Tibial artery (tissue), 4 donors: ENCODE measurements around the gene NDN.

Source experiments
- DNase-seq, 2 donors: peaks; one replicate each; pipeline ENCODE4 v3.0.0-alpha.2; 2019
- H3K27ac ChIP-seq, 2 donors: fragments of 200-600 bp; sonication (generic) in 1 of 2; 1 replicate in 1 of 2; 2 replicates in 1 of 2; pipeline ENCODE4 v1.5.1; 2018 to 2019; ENCODE audit warnings: mild to moderate bottlenecking in 1 of 2
- H3K27me3 ChIP-seq, 2 donors: fragments of 200-600 bp; sonication (generic) in 1 of 2; one replicate each; pipeline versions ENCODE4 v1.5.1 to v1.6.0; 2016 to 2019
- H3K36me3 ChIP-seq, 3 donors: fragments of 200-600 bp; sonication (generic) in 2 of 3; one replicate each; pipeline ENCODE4 v1.5.1; 2016 to 2019; ENCODE audit warnings: mild to moderate bottlenecking in 2 of 3
- H3K4me1 ChIP-seq, 4 donors: fragments of 200-600 bp; sonication (generic) in 2 of 4; 1 replicate in 3 of 4; 2 replicates in 1 of 4; pipeline ENCODE4 v1.5.1; 2016 to 2019
- H3K4me3 ChIP-seq, 2 donors: fragments of 200-600 bp; sonication (generic) in 1 of 2; 1 replicate in 1 of 2; 2 replicates in 1 of 2; pipeline ENCODE4 v1.5.1; 2018 to 2019; ENCODE audit warnings: mild to moderate bottlenecking in 2 of 2
- H3K9me3 ChIP-seq, 3 donors: fragments of 200-600 bp; sonication (generic) in 1 of 3; one replicate each; pipeline ENCODE4 v1.5.1; 2016 to 2019
- intact Hi-C: fragments of 100-400 bp; cut with DNase I; formaldehyde crosslinking; loops from one replicate; pipeline ENCODE4 v1.15.0; 2023; ENCODE audit warnings: low total_unique reads
- TF ChIP-seq, protein P1 (sequence below), 2 experiments: fragments of 200-600 bp in 1 of 2; fragments of 450-650 bp in 1 of 2; IDR thresholded peaks; one replicate each; pipeline ENCODE4 v1.5.1; 2017 to 2019; ENCODE audit warnings: antibody characterized with exemption in 2 of 2, mild to moderate bottlenecking in 1 of 2, moderate library complexity in 1 of 2

The NDN gene

DNA sequence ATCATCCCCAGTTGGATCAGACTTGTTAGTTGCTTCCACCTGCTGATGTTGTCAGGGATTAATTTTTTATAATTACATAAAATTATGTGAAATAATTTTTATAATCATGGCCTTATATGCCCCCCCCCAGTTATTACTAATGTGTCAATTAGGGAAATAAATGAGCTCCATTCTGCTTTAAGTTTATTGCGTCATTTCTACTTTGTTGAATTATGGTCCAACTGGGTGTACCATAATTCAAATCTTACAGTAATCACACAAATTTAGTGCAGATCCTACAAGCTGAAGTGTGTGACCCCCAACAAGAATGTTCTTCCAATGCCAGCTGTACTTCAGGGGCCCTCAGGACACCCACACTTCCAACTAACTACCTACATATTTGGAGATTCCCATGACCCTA, 7.5 kb upstream of the NDN start:
- intact Hi-C loops, result loop anchor here (5.0 kb wide), 1 partner anchor 767 kb away; no protein-coding TSS in a partner anchor
- Histone ChIP-seq H3K9me3 (no peaks in the 10 kb centered on the region), H3K27me3 (no peaks in the 10 kb centered on the region), H3K27ac (no peak overlapping the region), H3K4me1 (no peaks in the 10 kb centered on the region), H3K4me3 (no peak overlapping the region), H3K36me3 (no peaks in the 10 kb centered on the region)
- no peak for DNase-seq
- TF ChIP-seq, protein P1, sequence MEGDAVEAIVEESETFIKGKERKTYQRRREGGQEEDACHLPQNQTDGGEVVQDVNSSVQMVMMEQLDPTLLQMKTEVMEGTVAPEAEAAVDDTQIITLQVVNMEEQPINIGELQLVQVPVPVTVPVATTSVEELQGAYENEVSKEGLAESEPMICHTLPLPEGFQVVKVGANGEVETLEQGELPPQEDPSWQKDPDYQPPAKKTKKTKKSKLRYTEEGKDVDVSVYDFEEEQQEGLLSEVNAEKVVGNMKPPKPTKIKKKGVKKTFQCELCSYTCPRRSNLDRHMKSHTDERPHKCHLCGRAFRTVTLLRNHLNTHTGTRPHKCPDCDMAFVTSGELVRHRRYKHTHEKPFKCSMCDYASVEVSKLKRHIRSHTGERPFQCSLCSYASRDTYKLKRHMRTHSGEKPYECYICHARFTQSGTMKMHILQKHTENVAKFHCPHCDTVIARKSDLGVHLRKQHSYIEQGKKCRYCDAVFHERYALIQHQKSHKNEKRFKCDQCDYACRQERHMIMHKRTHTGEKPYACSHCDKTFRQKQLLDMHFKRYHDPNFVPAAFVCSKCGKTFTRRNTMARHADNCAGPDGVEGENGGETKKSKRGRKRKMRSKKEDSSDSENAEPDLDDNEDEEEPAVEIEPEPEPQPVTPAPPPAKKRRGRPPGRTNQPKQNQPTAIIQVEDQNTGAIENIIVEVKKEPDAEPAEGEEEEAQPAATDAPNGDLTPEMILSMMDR (IDR thresholded peaks at IDR 0.05), result no peak

DNA sequence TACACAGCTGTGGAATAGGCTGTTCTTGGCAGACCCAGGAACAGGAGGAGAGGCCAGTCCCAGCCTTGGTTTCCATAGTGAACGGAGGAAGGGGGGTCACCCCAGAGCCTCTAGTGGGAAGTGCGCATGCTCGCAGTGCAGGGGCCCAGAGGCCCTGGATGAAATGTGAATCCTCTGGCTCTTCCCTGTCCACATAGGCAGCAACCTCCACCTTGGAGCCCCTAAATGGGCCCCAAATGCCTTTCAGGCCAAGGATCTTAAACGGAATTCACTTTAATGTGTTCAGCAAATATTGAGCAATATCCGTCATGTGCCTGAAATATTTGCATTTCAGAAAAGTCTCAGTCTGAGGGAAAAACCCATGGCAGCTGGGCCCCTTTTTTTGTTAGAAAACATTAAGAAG, 3.3 kb upstream of the NDN start:
- H3K4me1 ChIP-seq, result peaks cover 0 to 4% (median 0%) of the 10 kb centered on the region in 4 donors
- H3K27ac ChIP-seq, result no peak overlapping the region
- H3K27me3 ChIP-seq, result no peaks in the 10 kb centered on the region
- H3K4me3 ChIP-seq, result no peak overlapping the region
- H3K9me3 ChIP-seq, result no peaks in the 10 kb centered on the region
- TF ChIP-seq, protein P1 (IDR thresholded peaks at IDR 0.05), result no peak
- intact Hi-C loops, result loop anchor here (5.0 kb wide), 1 partner anchor 763 kb away; no protein-coding TSS in a partner anchor
- no peaks in the 10 kb centered on the region for H3K36me3 ChIP-seq
- peak; percentile 45 to 69 for DNase-seq

DNA sequence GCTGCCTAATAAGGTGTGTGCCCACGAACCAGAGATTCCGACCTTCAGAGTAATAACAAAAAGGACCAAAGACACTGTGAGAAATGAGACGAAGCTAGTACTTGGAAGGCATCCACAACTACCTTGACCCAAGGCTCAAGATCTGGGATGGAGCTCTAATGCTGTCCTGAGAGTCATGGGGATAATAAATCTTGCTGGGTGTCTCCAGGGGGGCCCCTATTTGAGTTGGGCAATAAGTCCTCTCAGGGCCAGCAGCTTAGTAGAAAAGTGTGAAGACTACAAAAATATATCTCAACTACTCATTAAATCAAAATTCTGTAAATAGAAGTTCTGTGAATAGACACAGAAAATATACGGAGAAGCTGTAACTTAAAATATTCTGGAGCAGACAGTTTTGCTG, 2.9 kb upstream of the NDN start:
- no peak for DNase-seq
- no peak overlapping the region for H3K4me3 ChIP-seq
- intact Hi-C loops, result loop anchor here (5.0 kb wide), 1 partner anchor 763 kb away; no protein-coding TSS in a partner anchor

DNA sequence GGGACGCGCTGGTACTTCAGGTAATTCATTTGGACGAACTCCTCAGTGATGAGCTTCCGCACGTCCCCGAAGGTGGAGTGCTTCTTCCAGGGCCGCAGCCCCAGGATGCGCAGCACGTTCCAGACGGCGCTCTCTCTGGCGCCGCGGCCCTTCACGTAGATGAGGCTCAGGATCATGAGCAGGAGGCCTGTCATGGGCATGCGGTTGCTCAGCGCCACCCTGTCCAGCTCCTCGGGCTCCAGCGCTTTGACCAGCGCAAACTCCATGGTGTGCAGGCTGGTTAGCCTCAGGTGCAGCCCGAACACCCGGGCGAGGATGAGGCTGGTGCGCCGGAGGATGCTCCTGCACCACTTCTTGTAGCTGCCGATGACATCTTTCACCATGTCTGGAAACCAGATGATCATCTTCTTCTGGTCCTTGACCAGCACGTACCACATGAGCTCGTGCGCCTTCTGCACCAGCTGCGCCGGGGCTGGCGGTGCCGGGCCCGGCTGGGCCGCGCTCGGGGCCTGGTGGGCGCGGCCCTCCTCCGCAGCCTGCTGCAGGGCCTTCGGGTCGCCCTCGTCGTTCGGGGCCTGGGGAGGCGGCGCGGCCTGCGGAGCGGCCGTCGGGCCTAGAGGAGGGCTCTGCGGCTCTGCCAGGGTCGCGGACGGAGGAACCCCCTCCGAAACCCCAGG, 501 bp downstream of the NDN start:
- TF ChIP-seq, protein P1 (IDR thresholded peaks at IDR 0.05), result no peak
- H3K36me3 ChIP-seq, result no peaks in the 10 kb centered on the region
- H3K4me1 ChIP-seq, result peaks cover 0 to 4% (median 0%) of the 10 kb centered on the region in 4 donors
- peak overlapping the region; percentile 52 to 53 for H3K4me3 ChIP-seq
- H3K27ac ChIP-seq, result no peak overlapping the region
- DNase-seq, result no peak
- intact Hi-C loops, result no loop called here
- no peaks in the 10 kb centered on the region for H3K27me3 ChIP-seq
- H3K9me3 ChIP-seq, result no peaks in the 10 kb centered on the region

More for the DNA sequence above, 2.9 kb upstream of the NDN start:
- Histone ChIP-seq H3K27ac (no peak overlapping the region), H3K27me3 (no peaks in the 10 kb centered on the region), H3K4me1 (peaks cover 0 to 4% (median 0%) of the 10 kb centered on the region in 4 donors), H3K9me3 (no peaks in the 10 kb centered on the region), H3K36me3 (no peaks in the 10 kb centered on the region)
- TF ChIP-seq, protein P1 (IDR thresholded peaks at IDR 0.05), result no peak

DNA sequence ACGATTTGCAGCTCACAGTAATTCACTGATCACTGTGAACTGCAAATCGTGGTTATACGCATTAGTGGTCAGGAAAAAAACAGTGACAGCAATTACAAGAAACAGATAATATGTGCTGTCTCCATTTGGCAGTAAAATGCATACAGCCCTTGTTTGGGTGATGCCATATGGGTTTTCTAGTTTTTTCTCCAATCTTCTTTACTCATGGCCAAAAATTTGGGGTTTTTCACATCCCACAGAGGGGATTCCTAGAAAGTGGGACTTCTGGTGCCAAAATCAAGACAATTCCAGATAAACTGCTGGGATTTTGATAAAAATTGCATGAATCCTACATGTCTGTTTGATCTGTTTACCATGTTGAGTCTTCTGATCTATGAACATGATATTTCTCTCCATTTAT, 15.6 kb downstream of the NDN start:
- Histone ChIP-seq H3K36me3 (no peaks in the 10 kb centered on the region), H3K4me1 (no peaks in the 10 kb centered on the region), H3K27ac (no peak overlapping the region), H3K4me3 (no peak overlapping the region), H3K27me3 (no peaks in the 10 kb centered on the region), H3K9me3 (no peaks in the 10 kb centered on the region)
- intact Hi-C loops, result no loop called here
- TF ChIP-seq, protein P1 (IDR thresholded peaks at IDR 0.05), result no peak
- DNase-seq, result no peak
